Measurements from ENCODE around the gene PHKG2. TPM values are rescaled to one million over a fixed set of nuclear protein-coding genes. Genes with fewer than 3 reads are reported as not detected.

Gene PHKG2
- total and polyA plus RNA-seq, 8 donors, result 18.2 to 104 (median 32.4) TPM

DNA sequence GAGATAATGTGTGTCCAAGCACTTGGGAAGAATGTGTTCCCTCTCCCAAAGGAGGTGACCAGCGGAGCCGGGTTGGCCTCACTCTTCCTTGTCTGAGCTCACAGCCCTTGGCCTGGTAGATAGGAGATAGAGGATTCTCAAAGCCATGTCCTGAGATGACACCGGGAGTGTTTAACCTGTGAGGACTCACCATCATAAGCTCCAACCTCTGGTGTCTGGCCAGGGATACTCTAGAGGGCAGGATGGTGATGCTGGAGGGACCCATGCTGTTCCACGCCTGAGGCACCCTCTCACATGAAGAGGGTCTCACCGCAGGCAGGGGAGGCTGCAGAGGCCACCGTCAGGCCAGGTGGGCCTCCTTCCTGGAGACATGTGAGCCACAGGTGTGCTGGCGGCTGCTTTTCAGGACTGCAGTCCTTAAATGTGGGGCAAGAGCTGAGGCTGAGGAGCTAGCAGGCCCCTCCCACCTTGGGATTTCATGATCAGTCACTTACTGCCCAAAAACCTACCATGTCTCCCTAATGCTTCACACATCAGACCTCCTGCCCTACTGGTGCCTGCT is 45.4 kb downstream of the PHKG2 start:
- H3K4me3 ChIP-seq, result no peak overlapping the region
- intact Hi-C loops (cut with DNase I; ENCODE audit: low total_unique reads), result no loop called here
- no peak for TF ChIP-seq EP300 (IDR thresholded peaks at IDR 0.05)
- TF ChIP-seq, protein P1, sequence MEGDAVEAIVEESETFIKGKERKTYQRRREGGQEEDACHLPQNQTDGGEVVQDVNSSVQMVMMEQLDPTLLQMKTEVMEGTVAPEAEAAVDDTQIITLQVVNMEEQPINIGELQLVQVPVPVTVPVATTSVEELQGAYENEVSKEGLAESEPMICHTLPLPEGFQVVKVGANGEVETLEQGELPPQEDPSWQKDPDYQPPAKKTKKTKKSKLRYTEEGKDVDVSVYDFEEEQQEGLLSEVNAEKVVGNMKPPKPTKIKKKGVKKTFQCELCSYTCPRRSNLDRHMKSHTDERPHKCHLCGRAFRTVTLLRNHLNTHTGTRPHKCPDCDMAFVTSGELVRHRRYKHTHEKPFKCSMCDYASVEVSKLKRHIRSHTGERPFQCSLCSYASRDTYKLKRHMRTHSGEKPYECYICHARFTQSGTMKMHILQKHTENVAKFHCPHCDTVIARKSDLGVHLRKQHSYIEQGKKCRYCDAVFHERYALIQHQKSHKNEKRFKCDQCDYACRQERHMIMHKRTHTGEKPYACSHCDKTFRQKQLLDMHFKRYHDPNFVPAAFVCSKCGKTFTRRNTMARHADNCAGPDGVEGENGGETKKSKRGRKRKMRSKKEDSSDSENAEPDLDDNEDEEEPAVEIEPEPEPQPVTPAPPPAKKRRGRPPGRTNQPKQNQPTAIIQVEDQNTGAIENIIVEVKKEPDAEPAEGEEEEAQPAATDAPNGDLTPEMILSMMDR (IDR thresholded peaks at IDR 0.05), result no peak
- TF ChIP-seq POLR2AphosphoS5 (IDR thresholded peaks at IDR 0.05), result no peak
- no peak for DNase-seq
- 76 to 88% (median 85%) methylated on average over 5 to 7 of the region's 7 CpGs for WGBS, 5 donors
- H3K27me3 ChIP-seq, result no peaks in the 10 kb centered on the region
- no peaks in the 10 kb centered on the region for H3K9me3 ChIP-seq
- no peaks in the 10 kb centered on the region for H3K36me3 ChIP-seq
- no peaks in the 10 kb centered on the region for H3K4me1 ChIP-seq
- no peak overlapping the region for H3K27ac ChIP-seq

DNA sequence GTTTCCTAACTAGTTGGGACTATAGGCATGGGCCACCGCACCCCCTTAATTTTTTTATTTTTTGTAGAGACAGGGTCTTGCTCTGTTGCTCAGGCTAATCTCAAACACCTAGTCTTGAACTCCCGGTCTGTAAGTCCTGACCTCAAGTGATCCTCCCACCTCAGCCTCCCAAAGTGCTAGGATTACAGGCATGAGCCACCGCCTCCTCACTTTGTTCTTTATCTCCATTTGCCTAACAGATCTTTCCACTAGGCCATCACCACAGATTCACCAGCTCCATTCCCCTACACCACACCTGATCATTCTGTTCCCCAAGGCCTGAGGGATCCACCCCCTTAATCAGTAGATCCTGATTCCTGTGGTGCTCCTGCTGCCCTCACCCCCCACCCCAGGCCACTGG is 46.4 kb downstream of the PHKG2 start:
- H3K4me3 ChIP-seq, result no peak overlapping the region
- no peaks in the 10 kb centered on the region for H3K9me3 ChIP-seq
- TF ChIP-seq POLR2AphosphoS5 (IDR thresholded peaks at IDR 0.05) (no peak), EP300 (IDR thresholded peaks at IDR 0.05) (no peak), POLR2A (IDR thresholded peaks at IDR 0.05) (no peak)
- TF ChIP-seq, protein P1 (IDR thresholded peaks at IDR 0.05), result no peak
- H3K4me1 ChIP-seq, result no peaks in the 10 kb centered on the region
- 88 to 98% (median 92%) methylated on average over 3 of the region's 3 CpGs for WGBS, 5 donors
- no peak overlapping the region for H3K27ac ChIP-seq
- no peak for DNase-seq
- H3K27me3 ChIP-seq, result no peaks in the 10 kb centered on the region
- intact Hi-C loops (cut with DNase I; ENCODE audit: low total_unique reads), result no loop called here
- H3K36me3 ChIP-seq, result no peaks in the 10 kb centered on the region

DNA sequence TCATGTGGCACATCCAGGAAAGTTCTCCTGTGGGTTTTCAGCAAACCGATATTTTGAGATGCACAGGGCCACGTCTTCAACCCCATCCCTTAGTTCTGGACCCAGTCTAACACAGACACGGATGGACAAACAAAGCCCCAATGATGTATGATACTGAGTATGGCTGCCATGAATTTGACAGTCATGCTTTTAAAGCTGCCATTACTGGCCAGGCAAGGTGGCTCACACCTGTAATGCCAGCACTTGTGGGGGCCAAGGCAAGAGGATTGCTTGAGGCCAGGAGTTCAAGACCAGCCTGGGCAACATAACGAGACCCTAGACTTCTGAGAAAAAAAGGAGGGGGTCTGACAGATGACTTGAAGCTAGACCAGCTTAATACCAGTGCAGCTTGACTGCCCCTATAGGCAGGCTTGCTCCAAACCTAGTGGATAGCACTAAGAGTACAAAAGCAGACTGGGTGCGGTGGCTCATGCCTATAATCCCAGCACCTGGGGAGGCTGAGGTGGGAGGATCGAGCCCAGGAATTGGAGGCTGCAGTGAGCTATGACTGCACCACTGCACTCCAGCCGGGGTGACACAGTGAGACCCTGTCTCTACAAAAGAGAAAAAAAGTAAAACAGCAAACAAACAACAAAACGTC is 49.6 kb downstream of the PHKG2 start:
- H3K27ac ChIP-seq, result no peak overlapping the region
- no peaks in the 10 kb centered on the region for H3K9me3 ChIP-seq
- H3K4me3 ChIP-seq, result no peak overlapping the region
- no peak for DNase-seq
- TF ChIP-seq EP300 (IDR thresholded peaks at IDR 0.05), result no peak
- TF ChIP-seq POLR2AphosphoS5 (IDR thresholded peaks at IDR 0.05), result no peak
- TF ChIP-seq, protein P1 (IDR thresholded peaks at IDR 0.05), result no peak
- TF ChIP-seq POLR2A (IDR thresholded peaks at IDR 0.05), result no peak
- intact Hi-C loops (cut with DNase I; ENCODE audit: low total_unique reads), result no loop called here
- H3K4me1 ChIP-seq, result no peaks in the 10 kb centered on the region
- WGBS, 5 donors, result 68 to 83% (median 74%) methylated on average over 8 of the region's 8 CpGs
- no peaks in the 10 kb centered on the region for H3K36me3 ChIP-seq
- no peaks in the 10 kb centered on the region for H3K27me3 ChIP-seq

Small RNA genes lying within 50 kb of the gene (small RNA-seq; reads per million reads assigned to genes)
- 0 reads per million in 4 donors for gene RNU6-1043P
- 0.89 to 1.8 (median 1.6) reads per million in 4 donors for gene SNORA30

Other genes starting within 250 kb of the PHKG2 start
- 10 to 100 TPM; 11.9 to 75.0 (median 30.0) TPM for gene ZNF768, start 221.9 kb upstream of the PHKG2 start, total RNA-seq
- 10 to 100 TPM; 27.0 to 33.2 (median 32.7) TPM for gene ZNF768, start 221.9 kb upstream of the PHKG2 start, polyA plus RNA-seq
- gene ZNF747, start 213.6 kb upstream of the PHKG2 start, total RNA-seq, result 10 to 100 TPM; 10.3 to 18.7 (median 12.9) TPM
- 1 to 10 TPM; 6.2 to 7.8 (median 7.3) TPM for gene ZNF747, start 213.6 kb upstream of the PHKG2 start, polyA plus RNA-seq
- 100 to 1,000 TPM in 1 of 5 donors, 10 to 100 TPM in 3, 1 to 10 TPM in 1; 3.5 to 107 (median 13.4) TPM for gene ZNF764, start 190.1 kb upstream of the PHKG2 start, total RNA-seq
- 1 to 10 TPM; 3.9 to 7.8 (median 6.8) TPM for gene ZNF764, start 190.1 kb upstream of the PHKG2 start, polyA plus RNA-seq
- gene ZNF688, start 176.7 kb upstream of the PHKG2 start, total RNA-seq, result 100 to 1,000 TPM in 1 of 5 donors, 10 to 100 TPM in 3, 1 to 10 TPM in 1; 9.4 to 123 (median 18.3) TPM
- 10 to 100 TPM; 25.2 to 26.1 (median 25.3) TPM for gene ZNF688, start 176.7 kb upstream of the PHKG2 start, polyA plus RNA-seq
- 10 to 100 TPM in 3 of 5 donors, 1 to 10 TPM in 2; 7.8 to 49.0 (median 10.3) TPM for gene ZNF785, start 162.7 kb upstream of the PHKG2 start, total RNA-seq
- gene ZNF785, start 162.7 kb upstream of the PHKG2 start, polyA plus RNA-seq, result 1 to 10 TPM; 3.8 to 5.4 (median 4.6) TPM
- 10 to 100 TPM in 2 of 5 donors, 1 to 10 TPM in 2, under 1 TPM in 1; 0.58 to 86.4 (median 7.1) TPM for gene ZNF689, start 138.0 kb upstream of the PHKG2 start, total RNA-seq
- gene ZNF689, start 138.0 kb upstream of the PHKG2 start, polyA plus RNA-seq, result 1 to 10 TPM; 2.0 to 4.4 (median 3.1) TPM
- 100 to 1,000 TPM in 2 of 5 donors, 10 to 100 TPM in 2, 1 to 10 TPM in 1; 9.0 to 123 (median 93.9) TPM for gene PRR14, start 97.5 kb upstream of the PHKG2 start, total RNA-seq
- gene PRR14, start 97.5 kb upstream of the PHKG2 start, polyA plus RNA-seq, result 10 to 100 TPM; 69.8 to 79.7 (median 79.6) TPM
- 100 to 1,000 TPM in 1 of 5 donors, 10 to 100 TPM in 4; 20.4 to 185 (median 28.6) TPM for gene FBRS, start 90.0 kb upstream of the PHKG2 start, total RNA-seq
- 10 to 100 TPM; 19.7 to 35.9 (median 24.0) TPM for gene FBRS, start 90.0 kb upstream of the PHKG2 start, polyA plus RNA-seq
- gene SRCAP, start 49.3 kb upstream of the PHKG2 start, total RNA-seq, result 10 to 100 TPM; 23.3 to 70.1 (median 56.8) TPM
- gene SRCAP, start 49.3 kb upstream of the PHKG2 start, polyA plus RNA-seq, result 10 to 100 TPM in 1 of 3 donors, 1 to 10 TPM in 2; 1.2 to 12.1 (median 4.4) TPM
- 10 to 100 TPM in 2 of 5 donors, 1 to 10 TPM in 1, not detected in 2; 2.0 to 71.2 (median 13.9) TPM for gene CFAP119, start 13.6 kb downstream of the PHKG2 start, total RNA-seq
- 10 to 100 TPM in 1 of 3 donors, 1 to 10 TPM in 2; 8.9 to 11.4 (median 9.4) TPM for gene CFAP119, start 13.6 kb downstream of the PHKG2 start, polyA plus RNA-seq
- 100 to 1,000 TPM in 1 of 5 donors, 10 to 100 TPM in 4; 17.5 to 155 (median 55.1) TPM for gene RNF40, start 13.9 kb downstream of the PHKG2 start, total RNA-seq
- 10 to 100 TPM; 43.7 to 57.0 (median 53.9) TPM for gene RNF40, start 13.9 kb downstream of the PHKG2 start, polyA plus RNA-seq
- gene ZNF629, start 38.8 kb downstream of the PHKG2 start, total RNA-seq, result 10 to 100 TPM; 10.7 to 21.3 (median 18.3) TPM
- 1 to 10 TPM; 4.4 to 5.9 (median 4.9) TPM for gene ZNF629, start 38.8 kb downstream of the PHKG2 start, polyA plus RNA-seq
- gene BCL7C, start 145.7 kb downstream of the PHKG2 start, total RNA-seq, result 10 to 100 TPM; 12.2 to 44.6 (median 21.6) TPM
- gene BCL7C, start 145.7 kb downstream of the PHKG2 start, polyA plus RNA-seq, result 10 to 100 TPM; 39.5 to 58.2 (median 48.4) TPM
- gene CTF1, start 148.2 kb downstream of the PHKG2 start, total RNA-seq, result 1 to 10 TPM in 1 of 5 donors, under 1 TPM in 2, not detected in 2; 0.29 to 2.3 (median 0.55) TPM
- gene CTF1, start 148.2 kb downstream of the PHKG2 start, polyA plus RNA-seq, result 1 to 10 TPM; 2.1 to 4.5 (median 2.9) TPM
- gene FBXL19, start 175.1 kb downstream of the PHKG2 start, total RNA-seq, result 100 to 1,000 TPM in 1 of 5 donors, 10 to 100 TPM in 1, 1 to 10 TPM in 3; 6.7 to 252 (median 9.7) TPM
- 10 to 100 TPM in 1 of 3 donors, 1 to 10 TPM in 2; 5.8 to 12.7 (median 8.2) TPM for gene FBXL19, start 175.1 kb downstream of the PHKG2 start, polyA plus RNA-seq
- gene ORAI3, start 200.6 kb downstream of the PHKG2 start, total RNA-seq, result 10 to 100 TPM in 2 of 5 donors, 1 to 10 TPM in 2, not detected in 1; 6.7 to 14.0 (median 11.2) TPM
- gene ORAI3, start 200.6 kb downstream of the PHKG2 start, polyA plus RNA-seq, result 10 to 100 TPM in 2 of 3 donors, 1 to 10 TPM in 1; 7.8 to 26.0 (median 10.5) TPM
- gene SETD1A, start 209.3 kb downstream of the PHKG2 start, total RNA-seq, result 10 to 100 TPM in 3 of 5 donors, 1 to 10 TPM in 2; 4.4 to 22.2 (median 19.2) TPM
- 1 to 10 TPM; 5.2 to 7.5 (median 5.9) TPM for gene SETD1A, start 209.3 kb downstream of the PHKG2 start, polyA plus RNA-seq
- gene HSD3B7, start 236.8 kb downstream of the PHKG2 start, total RNA-seq, result 10 to 100 TPM in 3 of 5 donors, 1 to 10 TPM in 2; 2.9 to 52.7 (median 13.4) TPM
- 10 to 100 TPM in 1 of 3 donors, 1 to 10 TPM in 2; 4.3 to 19.5 (median 7.3) TPM for gene HSD3B7, start 236.8 kb downstream of the PHKG2 start, polyA plus RNA-seq